Stomach (tissue), 4 donors: ENCODE results near the gene DEGS1.

Experiments
- EP300 ChIP-seq: sonication (generic); formaldehyde crosslinking; IDR thresholded peaks from one replicate; pipeline ENCODE4 v1.6.1; 2017; ENCODE audit warnings: antibody characterized with exemption
- POLR2AphosphoS5 ChIP-seq, 3 donors: sonication (generic); formaldehyde crosslinking; IDR thresholded peaks; one replicate each; pipeline ENCODE4 v1.6.1; 2016; ENCODE audit warnings: antibody characterized with exemption in 3 of 3
- TF ChIP-seq, protein P1 (sequence below), 7 experiments: fragments of 450-650 bp in 4 of 7; fragments of 200-600 bp in 3 of 7; sonication (generic) in 3 of 7; IDR thresholded peaks; one replicate each; pipeline ENCODE4 v1.5.1; 2016 to 2019; ENCODE audit warnings: antibody characterized with exemption in 7 of 7, control low read depth in 2 of 7, mild to moderate bottlenecking in 1 of 7

DNA sequence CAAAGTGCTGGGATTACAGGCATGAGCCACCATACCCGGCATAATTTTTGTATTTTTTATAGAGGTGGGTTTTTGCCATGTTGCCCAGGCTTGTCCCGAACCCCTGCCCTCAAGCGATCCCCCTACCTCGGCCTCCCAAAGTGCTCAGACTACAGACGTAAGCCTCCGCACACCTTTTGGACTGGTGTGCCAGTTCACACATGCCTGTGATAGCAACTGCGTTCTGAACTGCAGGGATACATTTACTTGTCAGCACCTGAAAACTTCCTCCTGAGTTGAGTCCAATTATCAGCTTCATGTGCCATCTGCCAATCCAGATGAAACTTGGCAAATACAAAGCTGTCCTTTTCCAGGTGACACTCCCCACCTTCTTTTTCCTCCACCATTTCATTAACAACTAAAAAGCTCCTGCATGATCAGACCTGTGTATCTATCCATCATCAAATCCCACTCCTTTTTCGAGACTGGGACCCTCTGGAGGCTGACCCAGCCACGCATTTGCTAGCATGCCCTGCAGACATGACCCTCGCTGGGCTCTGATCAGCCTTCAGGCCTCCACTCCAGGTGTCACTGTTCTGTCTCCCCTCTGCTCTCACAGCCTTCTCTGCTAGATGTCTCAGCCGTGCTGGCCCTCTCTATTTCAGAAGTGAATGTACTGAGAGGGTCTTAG lies 2.1 kb upstream of the DEGS1 start:
- TF ChIP-seq, protein P1, sequence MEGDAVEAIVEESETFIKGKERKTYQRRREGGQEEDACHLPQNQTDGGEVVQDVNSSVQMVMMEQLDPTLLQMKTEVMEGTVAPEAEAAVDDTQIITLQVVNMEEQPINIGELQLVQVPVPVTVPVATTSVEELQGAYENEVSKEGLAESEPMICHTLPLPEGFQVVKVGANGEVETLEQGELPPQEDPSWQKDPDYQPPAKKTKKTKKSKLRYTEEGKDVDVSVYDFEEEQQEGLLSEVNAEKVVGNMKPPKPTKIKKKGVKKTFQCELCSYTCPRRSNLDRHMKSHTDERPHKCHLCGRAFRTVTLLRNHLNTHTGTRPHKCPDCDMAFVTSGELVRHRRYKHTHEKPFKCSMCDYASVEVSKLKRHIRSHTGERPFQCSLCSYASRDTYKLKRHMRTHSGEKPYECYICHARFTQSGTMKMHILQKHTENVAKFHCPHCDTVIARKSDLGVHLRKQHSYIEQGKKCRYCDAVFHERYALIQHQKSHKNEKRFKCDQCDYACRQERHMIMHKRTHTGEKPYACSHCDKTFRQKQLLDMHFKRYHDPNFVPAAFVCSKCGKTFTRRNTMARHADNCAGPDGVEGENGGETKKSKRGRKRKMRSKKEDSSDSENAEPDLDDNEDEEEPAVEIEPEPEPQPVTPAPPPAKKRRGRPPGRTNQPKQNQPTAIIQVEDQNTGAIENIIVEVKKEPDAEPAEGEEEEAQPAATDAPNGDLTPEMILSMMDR (IDR thresholded peaks at IDR 0.05): no peak
- TF ChIP-seq EP300: no peak
- no peak for TF ChIP-seq POLR2AphosphoS5 (IDR thresholded peaks at IDR 0.05)
